Colonic mucosa (tissue), 4 donors: ENCODE results near the gene AKAP6. TPM values are rescaled to one million over a fixed set of nuclear protein-coding genes. Genes with fewer than 3 reads are reported as not detected.

Experiments
- DNase-seq: peaks from one replicate; pipeline ENCODE4 v3.0.0-alpha.2; 2020
- H3K27ac ChIP-seq: fragments of 200-600 bp; one replicate; pipeline ENCODE4 v1.8.0; 2021
- H3K27me3 ChIP-seq: fragments of 200-600 bp; one replicate; pipeline ENCODE4 v1.8.0; 2021
- H3K36me3 ChIP-seq: fragments of 200-600 bp; one replicate; pipeline ENCODE4 v1.8.0; 2021
- H3K4me1 ChIP-seq: fragments of 200-600 bp; one replicate; pipeline ENCODE4 v1.8.0; 2021; ENCODE audit warnings: mild to moderate bottlenecking
- H3K4me3 ChIP-seq: fragments of 200-600 bp; one replicate; pipeline ENCODE4 v1.8.0; 2021
- H3K9ac ChIP-seq, 2 donors: one replicate each; pipeline ENCODE4 v1.7.0; 2013; ENCODE audit warnings: control low read depth in 2 of 2, low read depth in 2 of 2, low read length in 2 of 2
- H3K9me3 ChIP-seq: fragments of 200-600 bp; one replicate; pipeline ENCODE4 v1.8.0; 2021
- CTCF ChIP-seq: fragments of 200-600 bp; IDR thresholded peaks from one replicate; pipeline ENCODE4 v1.8.0; 2022; ENCODE audit warnings: antibody characterized with exemption, mild to moderate bottlenecking
- intact Hi-C: fragments of 100-400 bp; cut with DNase I; formaldehyde crosslinking; loops from one replicate; pipeline ENCODE4 v1.14.1; 2022
- total RNA-seq, 2 donors: library from RNA; stranded (reverse); fragmentation: NEBNext Ultra II Directional in 1 of 2; extraction: Animal tissue kit (Norgen Biotek cat#: 25700) in 1 of 2; gene quantifications; one replicate each; pipeline ENCODE4 v1.2.1, GENCODE V29; 2021
- donor health status: healthy.
- donor health status: DM: no; HTN: no; CAD: no.
- donor health status: DM: no; HTN: no; CAD: no.

AKAP6 gene
- total RNA-seq, 2 donors from 2014 or later, result 1.3 to 10.3 TPM

- Histone ChIP-seq H3K27me3 (no peaks in the 10 kb centered on the region), H3K4me1 (no peaks in the 10 kb centered on the region), H3K36me3 (no peaks in the 10 kb centered on the region), H3K27ac (no peak overlapping the region), H3K9ac (no peak overlapping the region), H3K4me3 (no peak overlapping the region), H3K9me3 (no peaks in the 10 kb centered on the region)
- no peak for DNase-seq
- TF ChIP-seq CTCF, result no peak
- intact Hi-C loops, result no loop called here
These were observed 96.9 kb downstream of the AKAP6 start for GRCh38 chr14:32426028-32426427.

- intact Hi-C loops, result no loop called here
- TF ChIP-seq CTCF, result no peak
- no peak overlapping the region for H3K9ac ChIP-seq
- H3K4me1 ChIP-seq, result no peaks in the 10 kb centered on the region
- no peak overlapping the region for H3K4me3 ChIP-seq
- no peaks in the 10 kb centered on the region for H3K36me3 ChIP-seq
- H3K9me3 ChIP-seq, result no peaks in the 10 kb centered on the region
- H3K27me3 ChIP-seq, result no peaks in the 10 kb centered on the region
- H3K27ac ChIP-seq, result no peak overlapping the region
- no peak for DNase-seq
These were observed 97.7 kb downstream of the AKAP6 start for GRCh38 chr14:32426586-32427388.

- H3K27me3 ChIP-seq, result no peaks in the 10 kb centered on the region
- no peaks in the 10 kb centered on the region for H3K9me3 ChIP-seq
- H3K36me3 ChIP-seq, result no peaks in the 10 kb centered on the region
- TF ChIP-seq CTCF, result no peak
- no peak for DNase-seq
- no peak overlapping the region for H3K27ac ChIP-seq
- intact Hi-C loops, result no loop called here
- H3K9ac ChIP-seq, result no peak overlapping the region
- no peaks in the 10 kb centered on the region for H3K4me1 ChIP-seq
- H3K4me3 ChIP-seq, result no peak overlapping the region
These were observed 98.8 kb downstream of the AKAP6 start for GRCh38 chr14:32427726-32428528.

GRCh38 chr14:32428875-32429274, 99.8 kb downstream of the AKAP6 start:
- no peak for TF ChIP-seq CTCF
- H3K9ac ChIP-seq, result no peak overlapping the region
- H3K9me3 ChIP-seq, result no peaks in the 10 kb centered on the region
- no peak overlapping the region for H3K27ac ChIP-seq
- H3K36me3 ChIP-seq, result no peaks in the 10 kb centered on the region
- no peak for DNase-seq
- H3K27me3 ChIP-seq, result no peaks in the 10 kb centered on the region
- no peak overlapping the region for H3K4me3 ChIP-seq
- intact Hi-C loops, result no loop called here
- no peaks in the 10 kb centered on the region for H3K4me1 ChIP-seq

- DNase-seq, result no peak
- intact Hi-C loops, result no loop called here
- no peaks in the 10 kb centered on the region for H3K4me1 ChIP-seq
- no peak for TF ChIP-seq CTCF
- H3K27ac ChIP-seq, result no peak overlapping the region
- H3K9me3 ChIP-seq, result no peaks in the 10 kb centered on the region
- H3K9ac ChIP-seq, result no peak overlapping the region
- no peaks in the 10 kb centered on the region for H3K36me3 ChIP-seq
- H3K27me3 ChIP-seq, result no peaks in the 10 kb centered on the region
- no peak overlapping the region for H3K4me3 ChIP-seq
These were observed 101.2 kb downstream of the AKAP6 start for GRCh38 chr14:32430326-32430725.
